HepG2 (cell line): ENCODE results near the gene NAP1L4. TPM values are rescaled to one million over a fixed set of nuclear protein-coding genes. Genes with fewer than 3 reads are reported as not detected.

Experiments used
- ATAC-seq: fragments of 200-7000 bp; cut with Tn5 transposase; 3 replicates; pipeline ENCODE4 v1.9.1; 2020; ENCODE audit warnings: mild to moderate bottlenecking, moderate library complexity
- BruUV-seq: library from RNA; stranded (reverse); fragments of 400-500 nt; replicated peaks from 2 replicates; lab custom pipeline; 2021; lab: Mats Ljungman, UMichigan
- CTCF ChIA-PET: fragments of 300-600 bp; formaldehyde crosslinking; extraction: SDS; loops from one replicate; lab custom pipeline; 2021; ENCODE audit warnings: low total read pairs, inconsistent platforms, low intra/inter-chr PET ratio; lab: Yijun Ruan, JAX
- POLR2A ChIA-PET: fragments of 350-600 bp; sonication (Branson Sonifier 250); formaldehyde crosslinking; loops from one replicate; lab custom pipeline; 2020; ENCODE audit warnings: antibody characterized with exemption, inconsistent platforms; lab: Yijun Ruan, JAX
- DNase-seq: peaks from one replicate; pipeline ENCODE4 v3.0.0-alpha.2; 2015; ENCODE audit warnings: low spot score
- FAIRE-seq: peaks from 3 replicates; lab custom pipeline; 2011; peaks lifted over from hg19 to GRCh38; lab: Jason Lieb, UNC
- H2AFZ ChIP-seq: one replicate; pipeline ENCODE4 v1.6.1; 2011; ENCODE audit warnings: low read length, inconsistent platforms
- H3K27ac ChIP-seq: fragments of 300-600 bp; 3 replicates; pipeline ENCODE4 v1.8.0; 2011; ENCODE audit warnings: mixed run types, mild to moderate bottlenecking, mixed read lengths, low read length, inconsistent platforms; ENCODE audit not compliant: insufficient read depth; ENCODE audit errors: extremely low read length
- H3K27me3 ChIP-seq, 2 experiments: fragments of 200-600 bp in 1 of 2; 2 replicates in 1 of 2; 3 replicates in 1 of 2; pipeline versions ENCODE4 v1.6.0 to v1.8.0; 2011; ENCODE audit warnings: low read length in 2 of 2, mild to moderate bottlenecking in 2 of 2, moderate library complexity in 2 of 2, inconsistent platforms in 1 of 2; ENCODE audit not compliant: insufficient read depth in 2 of 2, control insufficient read depth in 1 of 2
- H3K36me3 ChIP-seq, 2 experiments: fragments of 200-600 bp in 1 of 2; replicated peaks in 1 of 2; 2 replicates in 1 of 2; 3 replicates in 1 of 2; pipeline versions ENCODE4 v1.5.1 to v1.8.0; 2011; ENCODE audit warnings: low read length in 2 of 2, inconsistent platforms in 1 of 2; ENCODE audit not compliant: insufficient read depth in 2 of 2, control insufficient read depth in 1 of 2
- H3K4me1 ChIP-seq: 2 replicates; pipeline ENCODE4 v1.5.1; 2012; ENCODE audit warnings: low read length, inconsistent platforms; ENCODE audit not compliant: insufficient read depth
- H3K4me2 ChIP-seq: 2 replicates; pipeline ENCODE4 v1.6.0; 2011; ENCODE audit warnings: low read depth, low read length, inconsistent platforms
- H3K4me3 ChIP-seq, 3 experiments: fragments of 200-600 bp in 1 of 3; sonication (generic), shearing (Covaris generic) in 1 of 3; replicated peaks in 1 of 3; 2 replicates each; pipeline ENCODE4 v1.5.1; 2011 to 2016; ENCODE audit warnings: low read length in 3 of 3, inconsistent platforms in 2 of 3, low read depth in 2 of 3, mild to moderate bottlenecking in 2 of 3, control low read depth in 1 of 3, mixed read lengths in 1 of 3; ENCODE audit not compliant: insufficient read depth in 1 of 3
- H3K79me2 ChIP-seq: one replicate; pipeline ENCODE4 v1.6.1; 2011; ENCODE audit warnings: low read length, inconsistent platforms; ENCODE audit not compliant: insufficient read depth
- H3K9ac ChIP-seq: 2 replicates; pipeline ENCODE4 v1.6.0; 2011; ENCODE audit warnings: mild to moderate bottlenecking, low read depth, low read length, inconsistent platforms; ENCODE audit not compliant: insufficient read depth
- H3K9me3 ChIP-seq: 2 replicates; pipeline ENCODE4 v1.5.1; 2012; ENCODE audit warnings: mild to moderate bottlenecking, low read length
- H4K20me1 ChIP-seq: 2 replicates; pipeline ENCODE4 v1.6.0; 2011; ENCODE audit warnings: inconsistent platforms, mild to moderate bottlenecking, low read length, moderate library complexity; ENCODE audit not compliant: insufficient read depth
- BRD4 ChIP-seq: sonication (generic); formaldehyde crosslinking; IDR thresholded peaks from 2 replicates; pipeline ENCODE4 v1.4.0; 2020; ENCODE audit warnings: missing genetic modification reagents
- MEIS2 ChIP-seq: sonication (generic); formaldehyde crosslinking; IDR thresholded peaks from 2 replicates; pipeline ENCODE4 v1.9.0; 2021; ENCODE audit warnings: mild to moderate bottlenecking, missing genetic modification reagents
- POLR2G ChIP-seq: fragments of 200-400 bp; formaldehyde crosslinking; IDR thresholded peaks from 2 replicates; pipeline ENCODE4 v1.6.1; 2018; ENCODE audit warnings: mild to moderate bottlenecking, low read depth, low read length, moderate library complexity
- RAD51 ChIP-seq: fragments of 450-650 bp; IDR thresholded peaks from 2 replicates; pipeline ENCODE4 v1.6.1; 2016; ENCODE audit warnings: borderline replicate concordance
- WGBS: methylation state at CpG from one replicate; pipeline ENCODE4 v1.1.6; 2017; ENCODE audit warnings: low lambda C conversion rate; 5-methylcytosine and 5-hydroxymethylcytosine counted together
- in situ Hi-C: cut with HindIII; loops from 2 replicates; pipeline ENCODE4 v1.10.0; 2017; ENCODE audit warnings: low pct_unique_long_range_greater_than_20kb; ENCODE audit not compliant: extremely low pct_ligation_motif_present
- intact Hi-C: fragments of 100-400 bp; cut with micrococcal nuclease; formaldehyde crosslinking; loops from one replicate; pipeline ENCODE4 v1.10.0; 2022; ENCODE audit not compliant: unreplicated experiment
- polyA plus RNA-seq, 8 experiments: library from polyadenylated mRNA; depleted of rRNA in 3 of 8; stranded (reverse) in 7 of 8; unstranded in 1 of 8; fragments of >200 nt; fragmentation: Illumina TruSeq in 4 of 8; extraction: Trizol in 4 of 8; gene quantifications; 2 replicates each; pipeline versions ENCODE4 v1.2.1 to v1.2.3, GENCODE V29; 2011 to 2016; ENCODE audit warnings: low read depth in 4 of 8, missing spikeins in 1 of 8, mixed read lengths in 1 of 8; ENCODE audit not compliant: insufficient read depth in 1 of 8
- total RNA-seq, 5 experiments: library from RNA; depleted of rRNA; stranded (reverse); fragments of >200 nt; fragmentation: Illumina TruSeq; extraction: Trizol; gene quantifications; 2 replicates each; pipeline ENCODE4 v1.2.3, GENCODE V29; 2016; ENCODE audit warnings: low read depth in 1 of 5
- TF ChIP-seq, protein P1 (sequence below): sonication (generic); formaldehyde crosslinking; IDR thresholded peaks from 2 replicates; pipeline ENCODE4 v1.4.0; 2020; ENCODE audit warnings: missing genetic modification reagents

The NAP1L4 gene
- total and polyA plus RNA-seq, 2 of the 13 experiments (the other 11 are each of a cell fraction or from before 2014, with no cell fraction given): 64.0 to 186 TPM

DNA sequence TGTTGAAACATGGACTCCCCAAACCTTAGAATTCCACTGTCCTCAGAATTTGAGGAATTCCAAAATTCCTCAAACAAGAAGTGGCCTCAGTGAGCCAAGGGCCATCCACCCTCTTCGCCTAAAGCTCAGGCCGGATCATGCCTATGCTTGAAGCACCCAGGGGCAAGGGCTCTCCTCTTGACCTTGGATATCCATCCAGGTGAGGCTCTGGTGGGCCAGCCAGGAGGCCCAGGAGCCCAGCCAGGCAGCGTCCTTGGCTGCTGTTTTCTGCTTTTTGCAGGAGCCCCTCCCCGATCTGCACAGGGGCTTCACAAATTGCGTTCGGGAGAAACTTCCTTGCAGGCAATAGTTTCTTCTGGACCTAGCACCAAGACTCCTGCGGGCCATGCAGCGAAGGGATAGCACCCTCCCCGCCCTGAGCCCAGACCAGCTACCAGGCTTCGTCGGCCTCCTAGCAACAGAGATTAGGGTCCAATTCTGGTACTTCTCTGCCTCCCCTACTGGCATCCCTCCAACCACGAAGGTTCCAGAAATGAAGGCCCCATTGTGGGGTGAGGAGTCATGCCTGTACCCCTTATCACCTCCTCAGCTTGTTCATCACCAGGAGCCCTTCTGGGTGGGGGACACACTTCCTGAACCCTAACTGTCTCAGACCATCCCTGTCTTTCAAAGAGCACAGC is 64.9 kb downstream of the NAP1L4 start:
- peaks cover 22% of the 10 kb centered on the region for H3K4me1 ChIP-seq
- CTCF ChIA-PET: no interaction called here
- DNase-seq (no peak), ATAC-seq (no peak), FAIRE-seq (no peak)
- H3K36me3 ChIP-seq: no peaks in the 10 kb centered on the region
- no peak overlapping the region for H3K4me2 ChIP-seq
- TF ChIP-seq RAD51 (no peak), POLR2G (no peak), BRD4 (no peak)
- H3K9me3 ChIP-seq: no peaks in the 10 kb centered on the region
- intact Hi-C loops (no loop called here), in situ Hi-C loops (no loop called here)
- no peak overlapping the region for H3K27ac ChIP-seq
- H4K20me1 ChIP-seq: 0 out of 2 replicates have a peak, but pooled peaks cover 2% of the 10 kb centered on the region
- H3K4me3 ChIP-seq: no peak overlapping the region
- peaks cover 7 to 32% of the 10 kb centered on the region in 2 experiments for H3K27me3 ChIP-seq
- WGBS: 55% methylated on average over 8 of the region's 12 CpGs
- H3K79me2 ChIP-seq: no peaks in the 10 kb centered on the region
- H2AFZ ChIP-seq: no peak overlapping the region
- POLR2A ChIA-PET: interaction anchor here (0.9 kb wide), 1 partner anchor 24 kb away, joined by 4 read pairs; no protein-coding TSS in a partner anchor
- no TSS peak for BruUV-seq
- no peak overlapping the region for H3K9ac ChIP-seq

DNA sequence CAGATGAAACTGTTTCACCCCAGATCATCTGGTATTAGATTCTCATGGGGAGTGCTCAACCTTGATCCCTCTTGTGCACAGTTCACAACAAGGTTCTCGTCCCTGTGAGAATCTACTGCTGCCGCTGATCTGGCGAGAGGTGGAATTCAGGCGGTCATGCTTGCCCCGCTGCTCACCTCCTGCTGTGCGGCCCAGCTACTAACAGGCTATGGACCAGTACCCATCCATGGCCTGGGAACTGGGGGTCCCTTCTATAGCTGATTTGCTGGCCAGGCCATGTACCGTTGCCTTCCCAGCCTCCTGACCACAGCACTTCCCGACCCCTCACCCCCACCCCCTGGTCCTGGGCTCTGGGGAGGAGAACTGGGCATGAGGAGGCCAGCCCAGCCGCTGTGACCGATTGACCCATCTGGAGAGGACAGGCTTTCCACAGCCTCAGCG is 65.5 kb downstream of the NAP1L4 start:
- no peak for ATAC-seq
- 90% methylated on average over 3 of the region's 11 CpGs for WGBS
- Histone ChIP-seq H4K20me1 (0 out of 2 replicates have a peak, but pooled peaks cover 2% of the 10 kb centered on the region), H3K27me3 (peaks cover 7 to 32% of the 10 kb centered on the region in 2 experiments), H3K36me3 (no peaks in the 10 kb centered on the region), H3K4me3 (no peak overlapping the region), H3K9me3 (no peaks in the 10 kb centered on the region), H3K4me1 (peaks cover 22% of the 10 kb centered on the region), H3K79me2 (no peaks in the 10 kb centered on the region), H3K27ac (no peak overlapping the region), H2AFZ (no peak overlapping the region), H3K4me2 (no peak overlapping the region), H3K9ac (no peak overlapping the region)
- no peak for DNase-seq
- ChIA-PET POLR2A (interaction anchor here (0.9 kb wide), 1 partner anchor 23 kb away, joined by 4 read pairs; no protein-coding TSS in a partner anchor), CTCF (no interaction called here)
- intact Hi-C loops: no loop called here
- in situ Hi-C loops: no loop called here
- TF ChIP-seq, protein P1, sequence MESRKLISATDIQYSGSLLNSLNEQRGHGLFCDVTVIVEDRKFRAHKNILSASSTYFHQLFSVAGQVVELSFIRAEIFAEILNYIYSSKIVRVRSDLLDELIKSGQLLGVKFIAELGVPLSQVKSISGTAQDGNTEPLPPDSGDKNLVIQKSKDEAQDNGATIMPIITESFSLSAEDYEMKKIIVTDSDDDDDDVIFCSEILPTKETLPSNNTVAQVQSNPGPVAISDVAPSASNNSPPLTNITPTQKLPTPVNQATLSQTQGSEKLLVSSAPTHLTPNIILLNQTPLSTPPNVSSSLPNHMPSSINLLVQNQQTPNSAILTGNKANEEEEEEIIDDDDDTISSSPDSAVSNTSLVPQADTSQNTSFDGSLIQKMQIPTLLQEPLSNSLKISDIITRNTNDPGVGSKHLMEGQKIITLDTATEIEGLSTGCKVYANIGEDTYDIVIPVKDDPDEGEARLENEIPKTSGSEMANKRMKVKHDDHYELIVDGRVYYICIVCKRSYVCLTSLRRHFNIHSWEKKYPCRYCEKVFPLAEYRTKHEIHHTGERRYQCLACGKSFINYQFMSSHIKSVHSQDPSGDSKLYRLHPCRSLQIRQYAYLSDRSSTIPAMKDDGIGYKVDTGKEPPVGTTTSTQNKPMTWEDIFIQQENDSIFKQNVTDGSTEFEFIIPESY (CRISPR knock-in tag): 0 out of 2 replicates have a peak, but pooled peaks have one; percentile 26
- TF ChIP-seq MEIS2 (CRISPR knock-in tag): no peak
- BruUV-seq: no TSS peak
- no peak for FAIRE-seq
